Muscle of leg (tissue), 11 donors: ENCODE results near the gene COL4A2. TPM values are rescaled to one million over a fixed set of nuclear protein-coding genes. Genes with fewer than 3 reads are reported as not detected.

ENCODE experiments used
- DNase-seq: peaks from one replicate; pipeline ENCODE4 v3.0.0; 2013
- H3K27ac ChIP-seq: one replicate; pipeline ENCODE4 v1.5.1; 2013; ENCODE audit warnings: mild to moderate bottlenecking, low read length, control low read depth
- H3K27me3 ChIP-seq: one replicate; pipeline ENCODE4 v1.6.1; 2013; ENCODE audit warnings: low read length; ENCODE audit not compliant: control insufficient read depth, insufficient read depth
- H3K36me3 ChIP-seq: one replicate; pipeline ENCODE4 v1.6.1; 2013; ENCODE audit warnings: low read length; ENCODE audit not compliant: control insufficient read depth, insufficient read depth
- H3K4me1 ChIP-seq: one replicate; pipeline ENCODE4 v1.6.1; 2013; ENCODE audit warnings: low read length; ENCODE audit not compliant: control insufficient read depth, insufficient read depth
- H3K4me3 ChIP-seq: one replicate; pipeline ENCODE4 v1.5.1; 2013; ENCODE audit warnings: low read length, control low read depth
- H3K9me3 ChIP-seq: replicated peaks from 2 replicates; pipeline ENCODE4 v1.6.1; 2013; ENCODE audit warnings: low read depth, low read length; ENCODE audit not compliant: control insufficient read depth
- WGBS: methylation state at CpG from one replicate; pipeline ENCODE4 v1.1.5; 2013; ENCODE audit warnings: missing lambda C conversion rate; ENCODE audit not compliant: insufficient coverage; 5-methylcytosine and 5-hydroxymethylcytosine counted together
- polyA plus RNA-seq, 8 donors: library from polyadenylated mRNA; unstranded; fragments of 120-200 nt; gene quantifications; one replicate each; pipeline versions ENCODE4 v1.2.1 to v1.2.3, GENCODE V29; 2013; ENCODE audit warnings: inconsistent platforms in 1 of 8, low replicate concordance in 1 of 8; ENCODE audit not compliant: insufficient read length in 8 of 8, insufficient read depth in 1 of 8
- total RNA-seq: library from RNA; stranded (reverse); fragments of 120-200 nt; gene quantifications from one replicate; pipeline ENCODE4 v1.2.4, GENCODE V29; 2013

COL4A2 gene
- total and polyA plus RNA-seq, 9 donors, result 429 to 712 (median 555) TPM

DNA sequence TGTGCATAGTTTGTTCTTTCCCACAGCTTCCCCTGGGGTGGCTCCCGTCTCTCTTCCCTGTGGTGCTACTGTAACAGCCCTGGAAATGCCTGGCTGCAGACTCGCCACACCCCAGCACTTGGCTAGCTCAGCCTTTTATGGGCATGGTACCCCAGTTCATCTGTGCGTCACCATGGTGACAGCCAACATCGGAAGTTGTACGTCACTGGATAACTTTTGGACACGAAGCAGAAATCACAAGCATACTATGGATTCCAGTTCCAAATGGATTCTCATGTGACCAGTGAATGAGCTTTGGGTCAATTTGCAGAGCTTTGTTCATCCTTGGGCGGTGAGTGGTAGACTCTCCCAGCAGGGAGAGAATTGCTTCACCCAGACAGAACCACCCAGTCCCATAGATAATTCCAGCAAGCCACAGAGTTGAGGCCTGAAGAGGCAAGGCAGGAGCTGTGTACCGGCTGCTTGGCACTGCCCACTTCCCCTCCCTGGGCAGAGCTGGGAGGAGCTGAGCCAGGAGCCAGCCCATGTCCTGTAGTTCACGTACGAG, 54.4 kb downstream of the COL4A2 start:
- 13% methylated on average over 9 of the region's 10 CpGs for WGBS
- Histone ChIP-seq H3K4me3 (no peak overlapping the region), H3K9me3 (no peaks in the 10 kb centered on the region), H3K27me3 (no peaks in the 10 kb centered on the region), H3K36me3 (peaks cover 25% of the 10 kb centered on the region), H3K27ac (peak overlapping the region; percentile 88), H3K4me1 (peaks cover 37% of the 10 kb centered on the region)
- DNase-seq, result peak; percentile 90

DNA sequence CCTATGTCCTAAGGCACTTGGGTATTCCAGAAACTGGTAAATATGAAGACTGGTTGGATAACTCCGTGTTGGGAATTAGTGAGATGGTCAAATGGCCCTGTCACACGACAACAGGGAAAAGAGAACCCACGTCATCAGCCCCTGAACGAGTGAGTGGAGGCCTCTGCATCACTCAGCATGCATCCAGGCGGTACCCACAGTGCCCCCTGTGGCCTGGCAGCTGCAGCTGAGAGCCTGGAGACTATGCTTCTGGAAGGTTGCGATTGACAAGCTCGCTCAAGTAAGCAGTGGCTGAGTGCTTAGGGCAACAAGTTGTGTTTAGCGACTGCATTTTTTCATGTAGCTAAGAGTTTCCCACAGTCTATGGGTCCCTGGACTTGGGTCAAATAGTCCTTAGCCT, 55.9 kb downstream of the COL4A2 start:
- Histone ChIP-seq H3K4me3 (no peak overlapping the region), H3K36me3 (peaks cover 28% of the 10 kb centered on the region), H3K4me1 (peaks cover 37% of the 10 kb centered on the region), H3K27ac (peak overlapping the region; percentile 88), H3K27me3 (no peaks in the 10 kb centered on the region), H3K9me3 (no peaks in the 10 kb centered on the region)
- DNase-seq, result no peak
- 77% methylated on average over 6 of the region's 8 CpGs for WGBS

DNA sequence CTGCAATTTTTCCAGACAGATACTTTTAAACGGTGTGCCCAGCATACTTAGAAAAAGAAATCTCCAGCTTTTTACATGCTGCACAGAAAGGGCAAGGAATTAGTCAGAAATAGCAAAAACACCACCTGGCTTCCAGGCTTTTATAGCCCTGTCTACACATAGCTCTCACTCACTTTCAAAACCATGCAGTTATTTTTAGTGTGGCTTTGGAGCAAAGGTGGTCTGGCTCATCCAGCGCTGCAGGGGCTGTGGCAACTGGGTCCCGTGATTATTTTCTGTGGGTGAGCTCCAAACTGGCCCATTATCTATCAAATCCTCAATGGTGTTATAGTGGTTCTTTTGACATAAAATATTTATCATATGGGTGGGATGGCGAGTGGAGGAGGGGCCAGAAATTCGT, 57.0 kb downstream of the COL4A2 start:
- H3K36me3 ChIP-seq, result peaks cover 24% of the 10 kb centered on the region
- H3K4me1 ChIP-seq, result peaks cover 37% of the 10 kb centered on the region
- H3K27ac ChIP-seq, result no peak overlapping the region
- no peak overlapping the region for H3K4me3 ChIP-seq
- H3K27me3 ChIP-seq, result no peaks in the 10 kb centered on the region
- WGBS, result no CpG with 5 or more reads among the region's 5 CpGs
- H3K9me3 ChIP-seq, result no peaks in the 10 kb centered on the region
- DNase-seq, result no peak

DNA sequence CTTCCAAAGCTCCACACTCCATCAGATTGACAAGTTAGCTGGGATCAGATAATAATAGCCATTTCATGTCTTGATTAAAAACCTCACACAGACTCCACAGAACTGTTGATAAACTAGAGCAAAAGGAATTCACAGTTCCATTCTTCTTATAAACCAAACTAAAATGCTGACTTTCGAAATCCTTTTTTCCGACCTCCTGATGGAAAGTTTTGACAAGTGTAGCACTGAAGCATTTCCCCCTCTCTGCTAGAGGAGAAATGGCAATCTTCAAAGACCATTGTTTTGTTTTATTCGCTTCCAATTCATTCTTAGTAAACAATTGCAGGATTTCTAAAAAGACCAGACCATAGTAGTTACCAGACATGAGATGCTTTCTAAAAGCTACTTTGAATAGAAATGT, 58.8 kb downstream of the COL4A2 start:
- no peak for DNase-seq

DNA sequence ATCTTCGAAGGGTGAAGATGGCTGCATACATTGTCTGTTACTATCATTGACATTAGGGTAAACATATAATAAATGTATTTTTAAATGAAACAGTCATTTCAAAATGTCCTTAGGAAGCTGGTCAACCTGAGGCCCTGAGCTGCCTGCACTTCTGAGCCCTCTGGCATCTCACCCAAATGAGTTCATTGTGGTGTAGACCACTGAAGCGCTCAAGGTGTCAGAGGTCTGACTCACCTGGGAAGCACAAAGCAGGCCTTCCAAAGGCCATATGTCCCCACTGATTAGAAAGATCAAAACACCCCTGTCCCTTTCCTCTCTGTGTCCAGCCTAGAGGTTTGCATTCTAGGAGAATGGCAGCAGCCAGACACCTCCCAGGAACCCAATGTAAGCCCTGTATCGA, 59.6 kb downstream of the COL4A2 start:
- WGBS, result 100% methylated on average over 1 of the region's 3 CpGs
- DNase-seq, result no peak
- no peak overlapping the region for H3K4me3 ChIP-seq
- H3K36me3 ChIP-seq, result peaks cover 22% of the 10 kb centered on the region
- H3K27me3 ChIP-seq, result no peaks in the 10 kb centered on the region
- H3K4me1 ChIP-seq, result peaks cover 15% of the 10 kb centered on the region
- H3K27ac ChIP-seq, result no peak overlapping the region
- H3K9me3 ChIP-seq, result no peaks in the 10 kb centered on the region

More for the DNA sequence above, 58.8 kb downstream of the COL4A2 start:
- Histone ChIP-seq H3K27me3 (no peaks in the 10 kb centered on the region), H3K9me3 (no peaks in the 10 kb centered on the region), H3K4me1 (peaks cover 20% of the 10 kb centered on the region), H3K4me3 (no peak overlapping the region), H3K27ac (no peak overlapping the region), H3K36me3 (peaks cover 22% of the 10 kb centered on the region)
- WGBS, result 80% methylated on average over 1 of the region's 3 CpGs

DNA sequence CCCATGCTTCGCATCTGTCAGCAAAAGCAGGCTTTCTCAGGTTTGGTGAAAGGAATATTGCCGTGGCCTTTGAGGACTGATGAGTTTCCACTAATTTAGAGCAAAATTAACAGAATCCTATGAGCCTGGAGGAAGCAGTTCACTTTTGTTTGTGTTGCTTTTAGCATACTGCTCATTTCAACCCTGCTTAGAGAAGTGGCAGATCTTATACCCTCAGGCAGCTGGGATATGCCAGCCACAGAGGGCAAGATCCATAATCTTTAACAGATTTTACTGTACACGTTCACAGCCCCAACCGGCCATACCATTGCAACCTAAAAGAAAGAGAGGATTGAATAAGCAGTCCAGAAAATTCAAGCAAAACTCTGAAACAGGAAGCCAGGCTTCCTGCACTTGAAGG, 60.5 kb downstream of the COL4A2 start:
- no peak overlapping the region for H3K27ac ChIP-seq
- WGBS, result no CpG with 5 or more reads among the region's 4 CpGs
- H3K9me3 ChIP-seq, result no peaks in the 10 kb centered on the region
- peaks cover 22% of the 10 kb centered on the region for H3K36me3 ChIP-seq
- DNase-seq, result no peak
- H3K4me1 ChIP-seq, result peaks cover 17% of the 10 kb centered on the region
- H3K27me3 ChIP-seq, result no peaks in the 10 kb centered on the region
- no peak overlapping the region for H3K4me3 ChIP-seq

DNA sequence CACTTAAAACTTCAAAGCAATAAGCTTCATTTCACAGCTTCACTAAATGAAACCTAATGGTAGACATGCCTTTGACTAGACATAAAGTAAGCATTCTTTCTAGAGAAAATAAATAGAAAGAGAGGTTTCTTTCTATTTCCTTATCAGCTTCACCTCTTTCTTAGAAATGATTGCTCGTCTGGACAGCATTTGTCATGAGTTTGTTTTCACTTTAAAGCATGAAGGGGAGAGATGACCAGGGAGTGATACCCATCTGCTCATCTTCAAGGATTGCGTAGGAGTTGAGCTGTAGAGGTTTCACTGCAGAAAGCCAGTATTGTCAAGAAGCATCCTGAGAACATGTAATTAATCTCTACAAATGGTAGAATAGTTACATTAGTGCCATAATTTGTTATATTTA, 61.3 kb downstream of the COL4A2 start:
- H3K4me1 ChIP-seq, result peaks cover 17% of the 10 kb centered on the region
- H3K27ac ChIP-seq, result no peak overlapping the region
- H3K27me3 ChIP-seq, result no peaks in the 10 kb centered on the region
- H3K4me3 ChIP-seq, result no peak overlapping the region
- no peaks in the 10 kb centered on the region for H3K9me3 ChIP-seq
- no peak for DNase-seq
- peaks cover 18% of the 10 kb centered on the region for H3K36me3 ChIP-seq
- WGBS, result no CpG with 5 or more reads among the region's 2 CpGs

DNA sequence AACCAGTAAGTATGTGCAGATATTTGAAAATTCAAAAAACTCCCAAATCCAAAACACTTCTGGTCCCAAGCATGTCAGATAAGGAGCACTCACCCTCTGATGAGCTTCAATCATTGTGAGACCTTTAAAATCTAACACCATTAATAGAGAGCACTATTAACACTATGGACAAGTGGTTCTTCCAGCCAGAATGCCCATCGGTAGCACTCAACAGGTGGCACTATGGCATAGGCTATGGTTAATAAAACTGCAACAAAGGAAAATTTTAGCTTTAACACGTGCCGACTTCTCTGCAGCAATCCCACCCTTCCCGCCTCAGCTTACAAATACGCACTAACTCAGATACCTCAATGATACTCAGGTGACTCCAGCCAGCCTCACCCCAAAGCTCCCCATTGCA, 62.3 kb downstream of the COL4A2 start:
- peaks cover 13% of the 10 kb centered on the region for H3K36me3 ChIP-seq
- 91% methylated on average over 4 of the region's 5 CpGs for WGBS
- H3K4me1 ChIP-seq, result peaks cover 17% of the 10 kb centered on the region
- no peak for DNase-seq
- no peaks in the 10 kb centered on the region for H3K27me3 ChIP-seq
- H3K27ac ChIP-seq, result no peak overlapping the region
- H3K9me3 ChIP-seq, result no peaks in the 10 kb centered on the region
- no peak overlapping the region for H3K4me3 ChIP-seq

DNA sequence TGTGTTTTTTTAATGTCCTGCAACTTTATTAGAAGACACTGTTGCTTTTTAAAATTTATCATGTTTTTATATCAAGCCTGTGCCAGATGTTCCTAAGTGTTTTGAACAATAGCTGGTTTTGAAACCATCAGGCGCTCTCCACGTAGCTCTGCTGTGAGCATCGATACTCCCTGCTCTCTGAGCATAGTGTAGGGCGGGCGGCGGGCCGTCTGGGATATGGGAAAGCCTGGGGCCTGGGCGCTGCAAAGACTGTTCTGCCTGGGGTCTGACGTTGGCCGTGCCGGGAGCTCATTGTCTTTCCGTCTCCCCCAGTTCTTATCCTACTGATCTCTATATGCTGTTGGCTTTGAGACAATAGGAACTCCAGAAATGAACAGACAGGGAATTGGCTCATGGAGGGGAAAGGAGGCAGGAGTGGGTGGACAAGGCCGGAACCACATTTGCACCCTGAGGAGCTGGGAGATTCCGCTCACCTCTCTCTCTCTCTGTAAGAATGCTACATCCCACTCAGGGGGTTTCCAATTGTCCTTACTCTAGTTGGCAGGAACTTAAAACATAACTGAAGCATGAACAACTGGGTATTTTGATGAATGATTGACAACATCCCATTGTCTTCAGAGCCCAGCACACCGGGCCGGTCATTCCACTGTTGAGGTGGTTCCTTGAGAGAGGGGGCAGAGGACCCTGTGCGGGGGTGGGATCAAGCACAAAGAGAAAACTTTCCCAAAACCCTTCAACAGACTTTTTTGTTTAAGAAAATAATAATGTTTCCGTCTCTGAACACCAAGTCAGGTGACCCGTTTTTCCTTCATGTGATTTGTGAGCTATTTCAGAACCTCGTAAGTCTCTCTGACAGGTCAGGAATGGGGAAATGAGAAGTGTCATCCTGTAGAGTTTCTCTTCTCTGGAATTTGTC, 64.7 kb downstream of the COL4A2 start:
- H3K9me3 ChIP-seq, result no peaks in the 10 kb centered on the region
- peaks cover 6% of the 10 kb centered on the region for H3K36me3 ChIP-seq
- no peaks in the 10 kb centered on the region for H3K27me3 ChIP-seq
- WGBS, result 29% methylated on average over 8 of the region's 20 CpGs
- H3K4me3 ChIP-seq, result no peak overlapping the region
- peaks cover 35% of the 10 kb centered on the region for H3K4me1 ChIP-seq
- H3K27ac ChIP-seq, result peak overlapping the region; percentile 80
- peak; percentile 74 for DNase-seq

DNA sequence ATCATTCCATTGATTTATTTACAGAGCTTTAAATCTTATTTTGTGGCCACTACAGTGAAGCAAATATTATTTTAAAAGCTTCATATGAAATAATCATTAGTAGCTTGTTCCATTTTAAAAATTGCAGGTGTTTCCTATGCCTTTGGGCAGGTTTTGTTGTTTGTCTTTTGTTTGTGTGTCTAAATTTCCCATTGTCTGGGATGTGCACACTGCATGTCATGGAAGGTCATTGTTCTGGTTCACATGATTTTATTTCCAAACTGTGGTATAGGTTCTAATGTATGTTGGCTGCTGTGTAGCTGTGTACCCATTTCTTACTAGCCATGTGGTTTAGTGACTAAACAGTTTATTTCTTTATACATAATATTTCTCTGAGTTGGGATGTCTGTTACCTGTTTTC, 65.6 kb downstream of the COL4A2 start:
- no peak for DNase-seq
- peak overlapping the region; percentile 81 for H3K27ac ChIP-seq
- H3K4me1 ChIP-seq, result peaks cover 42% of the 10 kb centered on the region
- H3K9me3 ChIP-seq, result no peaks in the 10 kb centered on the region
- no peaks in the 10 kb centered on the region for H3K27me3 ChIP-seq
- H3K36me3 ChIP-seq, result peaks cover 4% of the 10 kb centered on the region
- H3K4me3 ChIP-seq, result no peak overlapping the region
